ENCODE measurements around the gene TNS1. TPM values are rescaled to one million over a fixed set of nuclear protein-coding genes. Genes with fewer than 3 reads are reported as not detected.

The TNS1 gene
- total RNA-seq, 2 donors from 2014 or later: 4.4 to 44.9 TPM

DNA sequence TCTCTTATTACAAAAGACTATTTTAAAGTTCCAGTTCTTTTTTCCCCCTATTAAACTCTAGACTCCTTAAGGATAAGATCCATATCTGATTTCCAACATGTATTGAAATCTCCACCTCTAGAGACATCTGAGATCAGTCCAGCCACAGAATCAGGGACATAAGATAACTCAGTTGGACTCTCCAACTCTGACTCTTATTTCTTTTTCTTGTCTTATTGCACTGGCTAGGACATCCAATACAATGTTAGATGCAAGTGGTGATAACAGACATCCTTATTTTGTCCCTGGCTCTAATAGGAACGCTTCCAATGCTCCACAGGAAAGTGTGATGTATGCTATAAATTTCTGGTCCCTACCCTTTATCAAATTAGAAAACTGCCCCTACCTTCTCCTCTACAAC is 158.1 kb downstream of the TNS1 start:
- no peak for ATAC-seq (replicated peaks)
- no peaks in the 10 kb centered on the region for H3K36me3 Mint-ChIP-seq (ENCODE audit: low read depth)
- no peak overlapping the region for H3K4me3 Mint-ChIP-seq
- H3K27ac Mint-ChIP-seq: no peak overlapping the region
- no peaks in the 10 kb centered on the region for H3K9me3 Mint-ChIP-seq
- no peaks in the 10 kb centered on the region for H3K27me3 Mint-ChIP-seq
- H3K4me1 Mint-ChIP-seq: no peaks in the 10 kb centered on the region

DNA sequence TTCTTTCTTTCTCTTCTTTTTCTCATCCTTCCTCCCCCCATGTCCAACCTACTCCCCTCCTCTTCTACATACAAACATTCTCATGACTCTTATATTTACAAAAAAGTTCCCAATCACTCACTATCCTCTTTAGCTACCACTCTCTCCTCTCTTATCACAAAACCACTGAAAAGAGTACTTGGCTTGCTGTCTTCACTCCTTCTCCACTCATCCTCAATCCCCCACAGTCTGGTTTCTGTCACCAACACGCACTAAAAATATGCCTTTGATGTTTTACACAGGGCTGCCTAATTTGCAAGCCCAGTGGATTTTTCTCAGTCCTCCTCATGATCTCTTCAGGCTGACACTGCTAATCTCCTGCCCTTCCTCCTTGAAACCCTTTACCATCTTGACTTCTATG is 159.5 kb downstream of the TNS1 start:
- H3K27me3 Mint-ChIP-seq: no peaks in the 10 kb centered on the region
- no peaks in the 10 kb centered on the region for H3K4me1 Mint-ChIP-seq
- no peak for ATAC-seq (replicated peaks)
- no peaks in the 10 kb centered on the region for H3K36me3 Mint-ChIP-seq (ENCODE audit: low read depth)
- H3K4me3 Mint-ChIP-seq: no peak overlapping the region
- no peaks in the 10 kb centered on the region for H3K9me3 Mint-ChIP-seq
- no peak overlapping the region for H3K27ac Mint-ChIP-seq

DNA sequence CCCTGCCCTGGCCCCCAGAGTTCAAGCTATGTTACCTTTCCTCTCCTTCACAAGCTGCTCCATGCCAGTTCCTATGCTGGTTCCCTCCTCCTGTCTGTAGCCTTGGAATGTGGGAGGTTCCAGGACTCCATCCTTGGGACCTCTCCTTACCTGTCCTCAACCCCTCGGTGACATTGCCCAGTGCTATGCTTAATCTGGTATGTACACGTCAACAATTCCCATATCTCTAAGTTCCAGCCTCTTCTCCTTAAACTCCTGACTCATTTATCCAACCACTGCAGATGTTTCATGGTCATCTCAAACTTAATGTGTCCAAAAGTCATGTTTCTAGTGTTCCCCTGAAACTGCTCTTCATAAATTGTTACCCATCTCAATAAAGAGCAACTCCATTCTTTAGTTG is 160.8 kb downstream of the TNS1 start:
- no peaks in the 10 kb centered on the region for H3K4me1 Mint-ChIP-seq
- no peak overlapping the region for H3K4me3 Mint-ChIP-seq
- peaks cover 3% of the 10 kb centered on the region for H3K27me3 Mint-ChIP-seq
- ATAC-seq (replicated peaks): no peak
- H3K36me3 Mint-ChIP-seq (ENCODE audit: low read depth): no peaks in the 10 kb centered on the region
- no peaks in the 10 kb centered on the region for H3K9me3 Mint-ChIP-seq
- no peak overlapping the region for H3K27ac Mint-ChIP-seq

DNA sequence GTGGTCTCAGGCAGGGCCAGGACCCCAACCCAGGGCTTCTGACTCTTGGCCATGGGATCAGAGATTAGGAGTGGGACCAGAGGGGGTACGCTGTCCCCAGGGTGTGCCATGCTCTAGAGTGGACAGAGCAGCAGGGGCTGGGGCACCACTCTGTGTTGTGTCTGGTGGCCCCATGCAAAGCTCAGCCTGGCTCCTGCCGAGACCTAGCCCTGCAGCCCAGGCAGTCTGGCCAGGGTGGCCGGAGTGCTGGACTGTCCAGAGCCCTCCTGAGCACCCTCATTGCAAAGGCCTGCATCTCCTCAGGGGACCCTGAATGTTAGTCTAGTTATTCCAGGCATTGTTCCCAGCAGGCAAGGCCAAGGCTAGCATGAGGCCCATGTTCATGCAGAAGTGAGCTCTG is 162.3 kb downstream of the TNS1 start:
- no peak overlapping the region for H3K27ac Mint-ChIP-seq
- no peaks in the 10 kb centered on the region for H3K36me3 Mint-ChIP-seq (ENCODE audit: low read depth)
- no peaks in the 10 kb centered on the region for H3K4me1 Mint-ChIP-seq
- H3K4me3 Mint-ChIP-seq: no peak overlapping the region
- H3K27me3 Mint-ChIP-seq: peaks cover 7% of the 10 kb centered on the region
- ATAC-seq (replicated peaks): no peak
- no peaks in the 10 kb centered on the region for H3K9me3 Mint-ChIP-seq

DNA sequence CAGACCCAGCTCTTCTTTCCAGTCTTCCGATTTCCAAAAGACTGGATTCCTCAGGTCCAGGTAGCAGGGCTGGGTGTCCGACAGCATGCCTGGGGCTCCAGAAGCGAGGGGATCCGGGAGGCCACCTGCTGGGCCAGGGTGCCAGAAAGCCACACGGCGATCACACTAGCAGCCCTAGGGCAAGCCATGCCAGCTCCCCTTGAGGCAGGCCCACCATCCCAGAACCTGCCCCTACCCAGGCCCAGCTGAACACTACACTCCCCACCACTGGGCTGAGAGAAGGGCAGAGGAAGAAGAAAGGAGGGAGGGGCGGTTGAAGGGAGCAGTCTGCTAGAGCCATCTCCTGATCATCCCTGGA is 163.1 kb downstream of the TNS1 start:
- no peak for ATAC-seq (replicated peaks)
- Mint-ChIP-seq H3K27me3 (peaks cover 7% of the 10 kb centered on the region), H3K4me3 (no peak overlapping the region), H3K4me1 (no peaks in the 10 kb centered on the region), H3K27ac (no peak overlapping the region), H3K36me3 (ENCODE audit: low read depth) (no peaks in the 10 kb centered on the region), H3K9me3 (no peaks in the 10 kb centered on the region)

DNA sequence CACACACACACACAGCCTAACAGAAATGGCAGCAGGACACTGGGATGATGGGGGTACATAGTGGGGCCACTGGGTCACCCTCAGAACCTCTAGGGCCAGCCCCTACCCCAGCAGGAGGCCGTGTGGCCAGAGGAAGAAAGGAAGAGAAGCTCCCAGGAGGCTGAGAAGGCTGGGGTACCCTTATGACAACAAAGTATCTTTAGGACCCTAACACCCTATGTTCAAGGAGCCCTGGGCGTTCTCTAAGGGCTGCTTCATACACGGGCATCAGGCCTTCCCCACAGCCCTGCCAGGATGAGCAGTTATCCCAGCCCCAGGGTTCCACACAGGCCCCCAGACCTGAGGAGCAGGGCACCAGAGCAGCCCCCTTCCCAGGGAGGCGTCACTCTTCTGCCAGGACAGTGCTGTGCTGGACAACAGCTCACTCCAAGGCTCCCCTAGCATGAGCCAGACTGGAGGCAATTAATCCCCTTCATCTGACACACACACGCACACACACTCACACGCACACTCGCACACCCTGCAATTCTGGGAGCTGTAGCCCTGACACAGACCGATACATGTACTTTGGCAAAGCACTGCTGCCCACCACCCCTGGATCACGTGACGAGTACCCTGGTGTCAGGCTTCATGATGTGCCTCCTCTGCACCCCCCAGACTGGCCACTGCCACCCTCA is 163.6 kb downstream of the TNS1 start:
- no peak overlapping the region for H3K27ac Mint-ChIP-seq
- H3K4me1 Mint-ChIP-seq: no peaks in the 10 kb centered on the region
- H3K36me3 Mint-ChIP-seq (ENCODE audit: low read depth): no peaks in the 10 kb centered on the region
- ATAC-seq (replicated peaks): no peak
- H3K9me3 Mint-ChIP-seq: no peaks in the 10 kb centered on the region
- no peak overlapping the region for H3K4me3 Mint-ChIP-seq
- H3K27me3 Mint-ChIP-seq: peaks cover 7% of the 10 kb centered on the region

DNA sequence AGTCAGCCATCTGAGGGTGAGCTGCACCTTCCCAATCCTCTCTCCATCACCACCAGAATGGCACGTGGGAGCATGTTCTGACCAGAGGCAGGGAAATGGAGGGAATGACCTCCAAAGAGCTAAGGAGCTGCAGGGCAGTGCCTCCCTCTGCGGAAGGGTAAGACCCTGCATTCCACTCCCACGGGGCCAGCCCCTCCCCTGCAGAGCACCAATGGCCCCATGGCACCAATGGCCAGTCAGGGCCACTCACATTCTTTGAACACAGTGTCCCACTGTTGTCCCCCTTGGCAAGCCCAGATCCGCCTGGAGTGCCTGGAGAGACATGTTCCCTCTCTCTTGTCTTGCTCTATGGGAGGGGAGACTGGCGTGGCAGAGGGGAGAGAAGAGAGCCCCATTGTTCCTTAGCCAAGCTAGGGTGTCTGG is 164.4 kb downstream of the TNS1 start:
- H3K27ac Mint-ChIP-seq: no peak overlapping the region
- no peak overlapping the region for H3K4me3 Mint-ChIP-seq
- ATAC-seq (replicated peaks): no peak

DNA sequence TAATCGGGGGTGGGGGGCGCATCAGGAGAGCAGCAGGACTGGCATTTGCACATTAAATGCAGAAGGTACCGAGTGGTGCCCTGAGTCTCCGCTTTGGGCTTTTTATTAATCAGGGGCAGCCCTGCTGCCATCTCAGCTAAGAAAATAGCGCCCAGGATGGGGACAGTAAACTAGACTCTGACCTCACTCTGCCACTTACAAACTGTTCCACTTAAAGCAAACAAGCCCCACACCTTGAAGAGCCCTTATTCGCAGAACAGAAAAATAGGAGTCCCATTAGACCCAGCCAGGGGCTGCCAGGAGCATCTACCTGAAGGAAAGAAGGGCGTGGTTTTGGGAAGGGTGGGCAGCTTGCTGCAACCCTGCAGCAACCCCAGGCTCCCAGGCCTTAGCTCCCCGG is 165.3 kb downstream of the TNS1 start:
- no peak for ATAC-seq (replicated peaks)
- H3K27me3 Mint-ChIP-seq: peaks cover 11% of the 10 kb centered on the region
- H3K9me3 Mint-ChIP-seq: no peaks in the 10 kb centered on the region
- no peak overlapping the region for H3K4me3 Mint-ChIP-seq
- H3K4me1 Mint-ChIP-seq: no peaks in the 10 kb centered on the region
- no peaks in the 10 kb centered on the region for H3K36me3 Mint-ChIP-seq (ENCODE audit: low read depth)
- H3K27ac Mint-ChIP-seq: no peak overlapping the region

More for the DNA sequence above, 164.4 kb downstream of the TNS1 start:
- Mint-ChIP-seq H3K4me1 (no peaks in the 10 kb centered on the region), H3K9me3 (no peaks in the 10 kb centered on the region), H3K27me3 (peaks cover 7% of the 10 kb centered on the region), H3K36me3 (ENCODE audit: low read depth) (no peaks in the 10 kb centered on the region)

DNA sequence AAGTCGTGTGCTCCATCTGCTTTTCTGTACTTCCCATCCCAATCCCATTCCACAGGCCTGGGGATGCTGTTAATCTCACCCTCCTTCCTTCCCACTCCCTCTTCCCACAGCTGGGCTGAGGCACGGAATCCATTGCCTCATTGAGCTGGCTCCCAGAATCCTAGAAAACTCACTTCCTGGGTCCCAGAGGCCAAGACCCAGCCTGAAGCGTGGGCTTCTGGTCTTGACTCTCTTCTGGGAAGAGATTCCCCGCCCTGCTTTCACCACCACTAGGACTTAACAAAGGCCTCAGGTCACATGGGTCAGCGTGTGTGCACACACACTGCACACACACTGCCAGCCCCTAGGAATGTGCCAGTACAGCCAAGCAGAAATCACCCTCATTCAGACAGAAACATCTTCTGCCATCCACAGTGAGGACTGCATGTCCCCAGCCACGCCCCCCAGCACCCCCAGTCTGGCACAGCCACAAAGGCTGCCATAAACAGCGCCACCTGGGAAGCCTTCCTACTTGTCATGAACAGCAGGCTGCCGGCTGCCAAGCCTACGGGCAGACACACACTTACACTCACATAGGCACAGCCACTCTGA is 165.8 kb downstream of the TNS1 start:
- Mint-ChIP-seq H3K4me1 (no peaks in the 10 kb centered on the region), H3K36me3 (ENCODE audit: low read depth) (no peaks in the 10 kb centered on the region), H3K9me3 (no peaks in the 10 kb centered on the region), H3K4me3 (no peak overlapping the region), H3K27me3 (peaks cover 12% of the 10 kb centered on the region), H3K27ac (no peak overlapping the region)
- ATAC-seq (replicated peaks): no peak

DNA sequence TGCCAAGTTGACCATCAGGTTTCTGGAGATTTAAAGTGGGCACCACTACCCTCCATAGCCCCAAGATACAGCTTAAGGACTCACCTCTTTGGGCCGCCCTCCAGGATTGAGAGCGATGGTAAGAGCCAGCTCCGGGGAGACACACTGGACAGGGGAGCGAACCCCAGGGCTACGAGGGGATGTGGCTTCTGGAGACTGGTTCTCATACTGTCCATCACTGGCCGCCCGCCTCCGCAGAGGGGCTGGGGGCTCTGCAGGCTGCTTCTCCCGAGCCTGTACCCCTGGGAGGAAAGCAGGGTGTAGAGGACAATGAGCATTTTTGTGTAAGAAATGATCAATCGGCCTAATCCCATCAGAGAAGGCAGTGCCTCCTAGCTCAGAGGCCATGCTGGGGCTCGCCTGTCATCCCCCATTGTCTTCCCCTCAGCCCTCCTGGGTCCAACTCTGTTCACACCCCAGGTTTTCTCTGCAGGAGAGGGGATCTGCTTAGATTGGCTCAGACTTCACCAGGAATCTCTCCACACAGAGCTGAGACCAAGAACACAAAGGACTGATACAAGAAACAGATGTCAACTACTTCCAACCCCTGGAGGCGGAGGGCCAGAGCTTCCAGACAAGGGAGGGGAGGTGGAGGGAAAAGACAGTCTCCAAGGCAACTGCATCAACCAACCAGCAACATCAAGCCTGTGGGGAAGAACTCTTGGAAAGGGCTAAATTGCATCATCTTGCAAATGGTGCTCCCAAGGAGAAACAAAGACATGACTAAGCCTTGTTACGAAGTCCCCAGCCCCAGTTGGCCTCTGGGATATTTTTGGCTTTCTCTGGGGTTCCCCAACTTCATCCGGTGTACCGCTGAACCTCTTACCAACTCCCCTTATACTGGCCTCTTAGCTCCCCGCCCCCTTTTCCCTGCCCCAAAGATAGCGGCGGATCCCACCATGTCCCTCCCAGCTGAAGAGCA is 166.6 kb downstream of the TNS1 start:
- Mint-ChIP-seq H3K27ac (no peak overlapping the region), H3K36me3 (ENCODE audit: low read depth) (no peaks in the 10 kb centered on the region), H3K4me1 (no peaks in the 10 kb centered on the region), H3K27me3 (peaks cover 12% of the 10 kb centered on the region), H3K9me3 (no peaks in the 10 kb centered on the region), H3K4me3 (no peak overlapping the region)
- no peak for ATAC-seq (replicated peaks)

DNA sequence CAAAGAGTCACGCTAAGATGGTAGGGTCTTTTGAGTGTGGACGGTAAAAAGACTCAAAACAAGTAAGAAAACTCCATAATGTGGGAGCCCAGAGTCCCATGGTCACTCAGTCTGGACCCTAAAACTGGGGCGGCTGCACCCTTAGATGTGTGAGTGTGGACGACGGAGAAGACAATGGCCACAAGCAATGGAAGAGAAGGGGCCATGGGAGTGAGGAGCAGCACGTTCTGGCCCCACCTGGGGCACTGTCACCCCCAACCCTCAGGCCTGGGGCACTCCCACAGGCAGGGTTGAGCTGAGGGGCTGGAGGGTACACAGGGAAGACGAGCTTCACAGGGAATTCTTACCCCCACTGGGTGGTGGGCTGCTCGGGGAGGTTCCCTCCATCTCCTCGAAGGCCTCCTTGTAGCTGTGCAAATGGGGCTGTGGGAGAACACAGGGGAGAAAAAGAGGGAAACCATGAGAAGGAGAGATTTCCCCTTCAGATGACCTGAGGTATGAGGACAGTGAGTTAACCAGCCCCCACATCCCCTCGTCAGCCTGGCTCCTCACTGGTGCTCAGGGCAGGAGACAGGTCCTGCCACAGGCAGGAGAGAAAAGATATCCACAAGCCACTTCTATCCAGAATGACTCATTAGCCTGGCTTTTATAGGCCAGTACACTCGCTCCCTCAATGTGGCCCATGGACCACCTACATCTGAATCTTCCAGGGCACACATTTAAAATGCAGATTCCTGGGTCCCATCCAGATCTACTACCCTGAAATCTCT is 167.9 kb downstream of the TNS1 start:
- H3K36me3 Mint-ChIP-seq (ENCODE audit: low read depth): no peaks in the 10 kb centered on the region

DNA sequence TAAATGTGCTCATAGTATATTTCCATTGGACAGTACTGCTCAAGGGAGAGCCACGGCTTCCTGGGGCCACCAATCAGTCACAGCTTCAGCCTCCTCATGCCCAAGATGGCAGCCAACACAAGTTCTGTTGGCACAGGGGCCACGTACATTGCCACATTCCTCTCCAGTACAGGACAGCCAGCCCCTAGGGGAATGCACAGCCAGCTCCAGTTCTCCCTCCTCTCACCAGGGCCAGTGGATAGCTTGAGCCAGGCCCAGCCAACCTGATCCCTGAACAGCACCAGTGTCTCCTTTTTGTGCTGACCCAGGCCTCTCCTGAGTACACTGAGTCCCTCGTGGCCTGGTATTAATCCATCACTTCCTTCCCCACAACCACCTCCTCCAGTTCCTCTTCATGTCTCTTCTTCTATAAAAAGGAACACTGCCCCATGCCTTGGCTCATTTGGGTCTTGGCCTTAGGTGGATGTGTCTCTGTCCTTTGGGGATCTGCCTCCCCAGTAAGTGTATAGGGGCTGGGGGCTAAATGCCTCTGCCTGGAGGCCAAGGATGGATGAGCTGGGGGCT is 168.7 kb downstream of the TNS1 start:
- H3K36me3 Mint-ChIP-seq (ENCODE audit: low read depth): no peaks in the 10 kb centered on the region
- H3K9me3 Mint-ChIP-seq: no peaks in the 10 kb centered on the region
- no peak overlapping the region for H3K27ac Mint-ChIP-seq
- H3K4me1 Mint-ChIP-seq: no peaks in the 10 kb centered on the region
- ATAC-seq (replicated peaks): no peak
- H3K27me3 Mint-ChIP-seq: peaks cover 17% of the 10 kb centered on the region
- no peak overlapping the region for H3K4me3 Mint-ChIP-seq

More for the DNA sequence above, 167.9 kb downstream of the TNS1 start:
- ATAC-seq (replicated peaks): no peak
- no peak overlapping the region for H3K4me3 Mint-ChIP-seq
- no peaks in the 10 kb centered on the region for H3K4me1 Mint-ChIP-seq
- peaks cover 12% of the 10 kb centered on the region for H3K27me3 Mint-ChIP-seq
- H3K9me3 Mint-ChIP-seq: no peaks in the 10 kb centered on the region
- no peak overlapping the region for H3K27ac Mint-ChIP-seq

DNA sequence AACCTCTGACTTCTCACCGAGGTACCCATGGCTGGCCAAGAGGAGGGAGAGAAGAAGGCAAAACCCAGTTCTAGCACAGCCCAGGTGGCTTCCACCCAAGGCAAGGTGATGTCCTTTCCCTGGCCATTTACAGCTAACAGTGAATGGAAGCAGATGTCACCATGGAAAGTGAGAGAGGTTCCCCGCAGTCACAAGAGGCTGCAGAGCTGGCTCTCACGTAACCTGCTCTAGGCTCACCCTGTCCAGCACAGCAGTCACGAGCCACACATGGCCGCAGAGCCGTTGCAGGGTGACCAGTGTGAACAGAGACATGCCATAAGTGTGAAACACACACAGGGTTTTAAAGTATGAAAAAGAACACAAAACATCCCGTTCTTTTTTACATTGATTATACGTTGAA is 169.4 kb downstream of the TNS1 start:
- no peaks in the 10 kb centered on the region for H3K9me3 Mint-ChIP-seq
- no peak overlapping the region for H3K4me3 Mint-ChIP-seq
- H3K36me3 Mint-ChIP-seq (ENCODE audit: low read depth): no peaks in the 10 kb centered on the region
- ATAC-seq (replicated peaks): no peak
- no peaks in the 10 kb centered on the region for H3K4me1 Mint-ChIP-seq
- H3K27me3 Mint-ChIP-seq: peaks cover 17% of the 10 kb centered on the region
- H3K27ac Mint-ChIP-seq: no peak overlapping the region

DNA sequence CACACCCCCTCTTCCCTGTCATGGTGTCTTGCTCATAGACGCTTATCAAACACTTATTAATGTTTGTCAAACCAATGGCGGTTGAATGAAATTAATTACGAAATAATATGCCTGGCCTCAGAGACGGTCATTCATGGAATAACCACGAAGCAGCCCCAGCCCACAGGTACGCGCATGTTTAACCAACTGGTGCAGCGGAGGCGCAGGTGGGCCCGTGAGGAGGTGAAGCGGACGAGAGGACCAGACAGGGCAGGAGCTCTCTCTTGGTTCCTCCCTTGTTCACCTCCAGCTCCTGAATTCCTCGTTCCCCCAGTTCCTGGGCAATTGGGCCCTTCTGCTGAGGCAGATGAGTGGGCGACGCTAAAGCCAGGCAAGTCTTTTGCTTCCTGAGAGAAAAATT is 169.8 kb downstream of the TNS1 start:
- Mint-ChIP-seq H3K4me3 (no peak overlapping the region), H3K27ac (no peak overlapping the region), H3K9me3 (no peaks in the 10 kb centered on the region), H3K27me3 (peaks cover 17% of the 10 kb centered on the region), H3K4me1 (no peaks in the 10 kb centered on the region), H3K36me3 (ENCODE audit: low read depth) (no peaks in the 10 kb centered on the region)
- no peak for ATAC-seq (replicated peaks)
